IPS-18c (cell line): ENCODE data around the gene CASP9.

ENCODE experiments used
- H3K4me3 ChIP-seq: 2 replicates; pipeline ENCODE4 v1.7.0; 2013; ENCODE audit warnings: low read depth, mild to moderate bottlenecking, low read length, moderate library complexity; ENCODE audit not compliant: insufficient read depth
- H3K9me3 ChIP-seq: one replicate; pipeline ENCODE4 v1.6.1; 2013; ENCODE audit warnings: mild to moderate bottlenecking, low read length, moderate library complexity; ENCODE audit not compliant: control insufficient read depth, insufficient read depth

CASP9 gene

GRCh38 chr1:15444468-15445389, 79.3 kb downstream of the CASP9 start:
- Histone ChIP-seq H3K9me3 (no peaks in the 10 kb centered on the region), H3K4me3 (no peak overlapping the region)

GRCh38 chr1:15443281-15443680, 80.7 kb downstream of the CASP9 start:
- H3K4me3 ChIP-seq, result no peak overlapping the region

GRCh38 chr1:15442759-15443158, 81.3 kb downstream of the CASP9 start:
- H3K4me3 ChIP-seq, result no peak overlapping the region
- H3K9me3 ChIP-seq, result no peaks in the 10 kb centered on the region

More at GRCh38 chr1:15443281-15443680, 80.7 kb downstream of the CASP9 start:
- H3K9me3 ChIP-seq, result no peaks in the 10 kb centered on the region

- Histone ChIP-seq H3K9me3 (no peaks in the 10 kb centered on the region), H3K4me3 (no peak overlapping the region)
Measured at GRCh38 chr1:15442119-15442518, 81.9 kb downstream of the CASP9 start.
